Stimulated activated CD4-positive, alpha-beta T cell treated with anti-CD3 and anti-CD28 coated beads, Interleukin-12 subunit alpha, Interleukin-12 subunit beta, amount 100 ng/mL, for 24 hours (primary cell): ENCODE measurements around the gene GYG1.
"Not testable (repeated sequence)": the region's sequence is repeated elsewhere in the genome, so short reads cannot be mapped to it uniquely, and the experiment has no call there.

Source experiments
- DNase-seq, 2 experiments: peaks; one replicate each; pipeline ENCODE4 v3.0.0-alpha.2; 2020; ENCODE audit warnings: low read depth in 2 of 2

GYG1 gene

DNA sequence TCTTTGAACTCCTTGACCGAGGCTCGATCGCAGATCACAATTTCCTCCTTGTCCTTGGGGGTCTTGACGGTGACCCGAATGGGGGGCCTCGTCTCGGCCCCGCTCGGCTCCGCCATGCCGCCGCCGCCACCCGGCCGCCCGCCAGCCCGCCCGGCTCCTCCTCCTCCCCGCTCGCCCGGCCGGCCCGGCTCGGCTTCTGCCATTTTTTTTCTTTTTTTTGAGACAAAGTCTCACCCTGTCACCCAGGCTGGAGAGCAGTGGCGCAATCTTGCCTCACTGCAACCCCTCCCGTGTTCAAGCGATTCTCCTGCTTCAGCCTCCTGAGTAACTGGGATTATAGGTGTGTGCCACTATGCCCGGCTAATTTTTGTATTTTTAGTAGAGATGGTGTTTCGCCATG is 3.8 kb upstream of the GYG1 start:
- not testable (repeated sequence) for DNase-seq

DNA sequence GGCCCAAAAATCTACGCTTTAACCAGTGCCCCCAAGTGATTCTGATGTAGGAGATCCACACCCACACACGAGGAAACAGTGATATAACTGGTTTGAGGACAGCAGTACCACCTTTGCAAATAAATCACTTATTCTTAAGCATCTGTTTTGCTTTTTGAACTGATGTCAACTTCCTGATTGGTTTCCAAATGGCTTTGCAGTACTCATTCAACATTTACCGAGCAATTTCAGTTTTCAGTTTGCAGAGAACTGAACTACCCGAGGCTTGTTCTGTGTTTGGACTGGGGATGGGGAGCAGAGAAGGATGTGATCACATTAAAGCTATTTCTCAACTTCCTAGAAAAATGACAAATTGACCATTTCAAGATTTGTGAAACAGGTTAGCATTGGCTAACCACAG is 1.1 kb upstream of the GYG1 start:
- no peak for DNase-seq

DNA sequence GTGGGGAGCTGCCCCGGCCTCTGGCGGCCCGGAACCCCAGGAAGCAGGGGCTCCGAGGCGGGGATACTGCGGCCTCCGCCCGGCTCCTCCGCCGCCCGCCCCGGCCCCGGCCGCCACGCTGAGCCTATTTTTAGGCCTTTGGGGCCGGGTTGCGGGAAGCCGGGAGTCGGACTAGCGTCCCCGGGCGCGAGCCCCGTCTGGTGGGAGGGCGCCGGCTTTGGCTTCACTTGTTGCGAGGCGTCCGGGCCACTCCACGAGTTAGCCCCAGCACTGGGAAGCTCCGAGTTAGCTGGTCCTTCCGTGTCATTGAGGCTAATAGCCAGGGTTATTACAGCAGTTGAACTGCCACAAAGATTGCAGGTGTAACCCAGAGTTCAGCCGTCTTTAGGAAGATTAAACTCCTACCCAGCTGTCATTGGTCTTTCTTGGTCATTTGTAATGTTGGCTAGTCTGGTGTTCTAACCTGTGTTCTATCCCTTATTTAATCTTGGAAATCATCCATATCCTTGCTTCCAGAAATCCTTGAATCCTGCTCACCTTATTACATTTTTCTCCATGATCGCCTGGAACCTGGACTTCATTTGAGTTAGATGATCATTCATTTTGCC is 791 bp downstream of the GYG1 start:
- DNase-seq: peak; percentile 5 to 19

DNA sequence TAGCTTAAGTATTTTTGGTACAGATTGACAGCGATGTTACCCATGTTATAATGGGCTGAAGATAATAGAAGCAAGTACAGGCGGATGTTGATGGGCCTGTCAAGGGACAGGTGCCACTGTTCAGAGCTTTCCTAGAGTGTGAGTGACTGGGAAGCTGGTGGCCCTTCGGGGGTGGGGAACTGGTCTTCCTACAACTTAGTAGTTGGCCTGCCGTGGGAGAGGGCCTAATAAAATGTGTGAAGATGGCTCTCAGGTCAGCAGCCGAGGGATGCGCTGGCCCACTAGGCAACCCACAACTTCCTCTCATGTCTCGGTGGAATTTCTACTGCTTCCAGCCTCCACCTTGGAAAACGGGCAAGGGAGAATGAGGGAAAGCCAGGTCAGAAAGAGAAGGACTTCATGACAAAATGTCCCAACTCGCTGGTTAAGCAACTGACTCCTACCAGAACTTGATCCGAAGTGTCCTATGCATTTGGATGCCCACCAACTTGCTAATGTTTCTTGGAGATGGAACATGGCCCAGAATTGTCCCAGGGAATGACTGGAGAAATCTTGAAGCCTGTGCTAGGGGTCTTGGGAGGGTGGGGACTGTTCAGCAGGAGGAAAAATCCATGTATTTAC is 1.4 kb downstream of the GYG1 start:
- DNase-seq: no peak

DNA sequence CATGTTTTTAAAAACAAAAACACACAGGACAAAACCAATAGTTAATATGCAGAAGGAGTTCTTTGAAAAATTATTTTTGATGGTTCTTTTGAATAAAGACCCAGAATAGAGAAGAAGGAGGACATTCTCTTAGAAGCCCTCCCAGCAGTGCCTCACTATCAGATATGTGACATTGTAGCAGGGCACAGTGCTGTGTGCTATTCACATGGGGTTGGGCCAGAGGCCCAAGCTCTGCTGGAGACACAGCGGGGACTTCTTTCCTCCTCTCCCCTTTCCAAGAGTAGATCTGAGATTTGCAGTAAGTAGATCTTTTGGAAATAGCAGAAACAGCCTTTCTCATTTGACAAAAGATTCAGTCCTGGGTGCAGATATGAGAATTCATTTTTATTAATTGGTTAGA is 6.3 kb downstream of the GYG1 start:
- DNase-seq: no peak

DNA sequence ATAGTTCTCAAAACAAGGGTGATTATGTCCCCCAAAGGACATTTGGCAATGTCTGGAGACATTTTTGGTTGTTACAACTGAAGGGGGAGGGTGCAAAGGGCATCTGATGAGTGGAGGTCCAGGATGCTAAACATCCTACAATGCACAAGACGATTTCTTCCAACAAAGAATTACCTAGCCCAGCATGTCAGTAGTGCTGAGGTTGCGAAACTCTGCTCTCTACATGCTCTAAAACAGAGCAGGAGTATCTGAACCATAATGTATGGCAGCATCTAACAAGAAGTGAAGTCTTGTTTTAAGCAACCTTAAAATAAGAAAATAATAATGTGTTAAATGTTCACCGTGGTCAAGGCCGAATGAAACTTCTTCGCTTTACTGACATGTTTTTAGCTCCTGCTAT is 7.0 kb downstream of the GYG1 start:
- no peak for DNase-seq

DNA sequence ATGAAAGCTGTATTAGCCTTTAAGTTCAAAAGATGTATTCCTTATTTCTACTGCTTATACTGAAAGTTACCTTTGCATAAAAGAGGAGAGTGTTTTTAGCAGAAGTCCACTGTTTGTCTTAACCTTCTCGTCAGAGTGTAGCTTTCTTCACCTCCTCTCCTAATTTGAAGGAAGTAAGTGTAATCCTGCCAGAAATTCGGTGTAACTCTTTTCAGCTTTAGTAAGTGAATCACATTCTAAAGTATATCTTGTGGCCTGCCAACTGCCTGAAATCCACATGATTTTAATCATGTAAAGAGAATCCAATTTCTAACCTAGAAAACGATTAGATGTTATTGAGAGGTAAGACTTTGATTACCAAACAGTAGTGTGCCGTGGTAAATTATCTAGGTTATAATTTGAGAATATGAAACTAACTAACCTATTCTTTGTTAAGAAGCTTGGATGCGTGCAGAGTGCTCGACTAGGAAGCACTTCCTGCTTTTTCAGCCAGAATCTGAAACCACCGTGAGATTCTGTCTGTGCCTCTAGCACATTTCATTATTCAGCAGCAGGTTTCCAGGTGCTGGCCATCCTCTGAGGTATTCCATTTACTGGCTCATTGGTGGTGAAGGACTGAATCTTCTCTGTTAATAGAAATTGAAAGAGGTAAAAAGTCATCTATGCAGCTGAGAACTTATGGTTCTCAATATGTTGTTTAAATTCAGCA is 7.5 kb downstream of the GYG1 start:
- no peak for DNase-seq

DNA sequence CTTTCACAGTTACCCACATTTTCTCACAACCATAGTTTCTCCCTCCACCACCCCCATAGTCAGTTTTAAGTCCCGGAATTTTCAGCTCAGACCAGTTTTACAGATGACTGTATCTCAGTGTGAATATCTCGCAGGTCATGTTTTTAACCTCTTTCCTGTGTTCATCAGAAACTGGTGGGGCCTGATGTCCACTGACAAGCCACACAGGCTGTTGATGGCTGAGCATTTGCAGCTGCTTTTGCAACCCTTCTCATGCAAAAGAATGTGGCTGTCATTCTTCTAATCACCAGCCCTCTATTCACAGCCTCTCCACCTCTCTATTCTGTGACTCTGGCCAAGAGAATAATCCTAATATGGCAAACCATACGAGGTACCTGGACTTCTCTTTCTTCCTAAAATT is 8.5 kb downstream of the GYG1 start:
- no peak for DNase-seq

DNA sequence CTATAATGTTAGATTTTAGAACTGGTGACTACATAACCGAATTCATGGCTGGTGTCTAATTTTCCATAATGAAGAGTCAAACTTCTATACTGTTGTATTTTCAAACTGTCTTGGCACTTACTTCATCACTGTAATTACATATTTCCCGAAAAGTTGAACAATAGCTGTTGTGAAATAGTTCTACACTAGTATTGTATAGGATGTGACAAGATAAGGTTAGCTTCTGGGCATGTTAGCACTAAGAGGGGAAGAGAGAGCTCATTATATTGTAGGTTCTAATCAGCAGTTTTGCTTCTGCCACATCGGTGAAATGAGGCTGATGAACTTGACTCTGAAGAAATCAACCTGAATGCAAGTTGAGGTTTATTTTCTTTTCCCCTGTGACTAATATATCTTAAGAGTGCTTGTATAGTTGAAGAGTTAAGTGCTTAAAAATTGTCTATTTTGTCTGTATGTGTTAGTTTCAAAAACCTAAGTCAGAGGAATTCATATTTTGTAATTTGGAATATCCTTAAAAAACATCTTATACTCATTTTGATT is 8.9 kb downstream of the GYG1 start:
- DNase-seq: no peak

DNA sequence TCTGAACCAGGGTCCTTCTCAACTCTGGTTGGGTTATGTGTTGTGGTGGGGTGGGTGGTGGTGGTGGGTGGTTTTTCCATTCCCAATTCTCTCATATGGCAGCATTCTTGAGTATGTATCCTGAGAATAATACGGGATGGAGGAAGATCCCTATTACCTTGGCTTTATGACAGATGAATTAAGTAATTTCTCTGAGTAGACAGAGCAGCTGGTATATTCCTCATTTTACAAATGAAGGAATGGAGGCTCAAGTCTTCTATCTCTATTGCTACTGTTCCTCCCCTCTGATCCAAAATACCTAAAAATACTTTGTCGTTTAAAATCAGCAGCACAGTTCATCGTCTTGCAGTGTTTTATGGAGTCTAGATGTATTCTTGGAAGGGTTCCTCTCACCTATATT is 10.4 kb downstream of the GYG1 start:
- DNase-seq: no peak

DNA sequence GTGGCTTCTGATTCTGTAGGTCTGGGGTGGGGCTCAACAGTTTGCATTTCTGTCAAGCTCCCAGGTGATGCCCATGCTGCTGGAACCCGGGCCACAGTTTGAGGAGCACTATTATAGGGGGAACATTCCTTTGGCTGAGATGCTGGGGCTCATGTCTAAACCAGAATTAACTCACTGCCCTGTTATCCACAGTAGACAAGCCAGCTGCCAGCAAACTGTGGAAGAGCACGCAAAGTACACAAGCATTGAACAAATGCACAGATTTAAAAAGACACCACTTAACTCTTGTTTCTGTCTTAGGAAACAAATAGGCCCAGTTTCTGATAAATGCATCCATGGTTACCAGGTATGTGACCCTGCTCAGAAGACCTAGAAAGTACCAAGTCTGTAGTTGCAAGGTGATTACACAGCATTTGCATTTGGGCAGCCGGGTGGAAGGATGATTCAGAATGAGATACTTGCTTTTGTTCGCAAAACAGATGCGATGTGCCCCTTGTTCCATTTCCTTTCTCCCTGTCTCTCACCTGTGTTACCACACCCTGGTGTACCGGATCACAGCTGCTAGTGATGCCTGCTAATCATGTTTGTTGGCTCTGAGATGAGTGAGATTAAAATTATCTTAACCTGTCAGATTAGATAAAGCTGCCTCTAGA is 12.4 kb downstream of the GYG1 start:
- no peak for DNase-seq

DNA sequence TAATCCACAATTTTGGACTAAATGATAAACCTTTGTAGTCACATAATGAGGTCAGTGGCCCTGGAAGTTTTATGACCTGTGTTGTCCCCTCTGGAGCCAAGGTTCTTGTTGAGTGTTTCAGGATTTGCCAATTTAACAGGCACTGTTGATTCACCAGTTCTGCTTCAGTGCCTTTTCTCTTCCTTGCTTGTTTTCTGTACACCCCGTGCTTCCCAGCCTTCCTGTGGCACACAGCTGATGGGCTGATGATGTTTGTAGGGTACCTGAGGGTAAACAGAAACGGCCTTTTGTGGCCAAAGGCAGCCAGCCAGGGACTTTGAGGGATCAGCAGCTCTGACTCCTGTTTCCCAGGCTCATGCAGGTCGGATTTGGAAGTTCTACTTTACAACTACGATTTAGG is 13.3 kb downstream of the GYG1 start:
- no peak for DNase-seq

DNA sequence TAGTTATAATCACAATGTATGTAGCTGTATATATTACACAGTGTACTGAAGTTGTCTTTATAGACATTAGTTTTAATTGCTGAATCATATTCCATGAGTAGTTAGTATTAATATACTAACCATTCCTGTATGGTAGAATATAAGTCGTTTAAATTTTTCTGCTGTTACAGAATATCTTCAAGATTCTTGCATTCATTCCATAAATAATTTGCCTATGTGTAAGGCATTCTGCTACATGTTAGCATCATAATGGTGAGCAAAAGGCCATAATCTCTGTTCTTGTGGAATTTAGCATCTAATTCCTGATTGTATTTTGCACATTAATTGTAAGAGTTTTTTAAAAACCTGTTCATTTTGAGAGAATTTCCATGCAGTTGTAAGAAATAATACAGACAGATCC is 14.1 kb downstream of the GYG1 start:
- no peak for DNase-seq

DNA sequence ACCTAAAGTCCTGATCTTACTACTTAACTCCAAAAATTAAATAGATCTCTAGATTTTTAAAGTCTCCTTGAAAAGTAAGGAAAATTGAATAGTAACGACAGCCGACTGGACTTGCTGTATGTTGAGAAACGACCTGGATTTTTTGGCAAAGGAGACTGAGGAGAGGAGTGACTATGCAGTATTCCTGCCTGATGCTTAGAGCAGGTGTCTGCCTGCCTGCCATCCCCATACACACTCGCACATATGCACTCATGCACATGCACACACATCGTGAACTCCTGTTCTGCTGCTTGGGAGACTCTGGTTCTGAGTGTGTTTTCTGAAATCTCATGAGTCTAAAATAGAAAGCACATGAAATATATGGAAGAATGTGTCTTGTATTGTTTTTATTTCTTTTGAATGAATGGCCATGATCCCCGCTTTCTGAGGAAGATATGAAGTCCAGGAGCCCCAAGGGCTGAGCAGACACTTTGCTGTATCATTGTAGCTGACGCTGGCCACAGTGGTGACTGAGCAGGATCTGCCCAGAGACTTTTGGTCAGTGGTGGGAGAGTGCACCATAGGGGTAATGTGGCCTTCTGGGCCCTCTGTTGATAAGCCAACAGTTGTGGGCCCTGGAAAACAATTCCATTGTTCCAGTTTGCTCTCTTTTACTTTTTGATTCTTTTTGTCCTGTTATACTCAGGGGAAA is 16.4 kb downstream of the GYG1 start:
- DNase-seq: no peak

DNA sequence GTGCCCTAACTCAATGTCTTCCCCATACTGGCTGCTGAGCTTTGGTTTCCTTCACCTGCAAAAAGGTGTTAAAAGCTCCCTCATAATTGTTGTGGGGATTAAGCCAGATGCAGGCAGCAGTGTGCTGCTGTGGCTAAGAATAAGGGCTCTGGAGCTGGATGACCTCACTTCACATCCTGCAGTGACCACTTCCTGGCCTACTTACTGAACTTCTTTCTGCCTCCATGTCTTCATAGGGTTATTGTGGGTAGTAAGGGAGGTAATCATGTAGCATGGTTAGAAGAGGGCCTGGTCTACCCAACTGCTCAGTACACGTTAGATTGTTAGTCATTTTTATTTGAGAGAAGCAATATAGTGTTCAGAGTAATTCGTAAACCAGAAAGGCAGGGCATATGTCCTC is 18.4 kb downstream of the GYG1 start:
- no peak for DNase-seq

DNA sequence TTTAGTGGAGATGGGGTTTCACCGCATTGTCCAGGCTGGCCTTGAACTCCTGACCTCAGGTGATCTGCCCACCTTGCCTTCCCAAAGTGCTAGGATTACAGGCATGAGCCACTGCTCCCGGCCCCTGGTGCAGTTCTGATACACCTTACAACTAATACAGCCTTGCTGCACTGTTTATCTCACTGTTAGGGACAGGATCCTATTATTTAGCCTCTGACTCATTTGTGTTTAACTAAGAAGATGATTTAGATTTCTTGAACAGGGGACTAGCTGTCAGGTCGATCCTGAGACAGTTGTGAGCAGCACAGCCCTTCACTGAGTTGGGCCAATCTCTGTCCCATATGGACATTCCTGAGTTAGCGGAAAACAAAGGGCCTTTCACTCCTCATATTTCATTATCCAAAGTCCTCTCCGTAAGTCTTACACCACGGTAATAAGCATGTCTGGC is 19.2 kb downstream of the GYG1 start:
- no peak for DNase-seq

DNA sequence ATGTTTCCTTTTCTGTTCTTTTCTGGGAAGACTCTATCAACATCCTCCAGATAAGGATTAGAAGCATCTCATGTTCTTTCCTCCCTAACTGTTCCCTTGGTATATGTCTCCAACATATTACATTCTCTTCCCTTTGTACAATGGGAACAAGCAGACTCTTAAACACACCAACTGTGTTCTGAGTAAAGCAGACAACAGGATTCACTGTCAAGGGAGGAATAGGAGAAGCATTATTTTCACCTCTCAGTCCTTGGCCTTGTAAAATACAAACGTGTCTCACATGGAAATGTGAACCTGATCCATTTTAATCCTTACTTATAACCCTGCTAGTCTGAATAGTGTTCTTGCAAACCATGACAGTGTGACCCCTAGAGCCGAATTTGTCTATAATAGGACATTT is 19.6 kb downstream of the GYG1 start:
- no peak for DNase-seq

DNA sequence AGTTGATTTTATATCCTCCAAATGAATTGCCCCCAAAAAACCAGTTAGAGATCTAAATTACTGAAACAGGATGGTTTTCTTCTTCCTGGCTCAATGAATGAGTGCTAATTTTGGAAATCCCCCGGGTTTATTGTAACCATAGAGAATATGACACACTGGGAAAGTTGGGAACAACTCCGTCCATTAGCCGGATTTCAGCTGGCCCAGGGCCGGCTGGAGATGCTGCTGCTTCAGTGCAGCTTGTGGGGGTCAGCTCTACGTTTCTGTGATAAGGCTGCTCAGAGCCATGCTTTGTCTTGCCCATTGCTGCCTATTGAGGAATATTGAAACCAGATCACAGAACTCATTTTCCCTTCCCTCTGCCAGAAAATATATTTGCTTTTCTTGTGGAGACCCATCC is 20.3 kb downstream of the GYG1 start:
- no peak for DNase-seq

DNA sequence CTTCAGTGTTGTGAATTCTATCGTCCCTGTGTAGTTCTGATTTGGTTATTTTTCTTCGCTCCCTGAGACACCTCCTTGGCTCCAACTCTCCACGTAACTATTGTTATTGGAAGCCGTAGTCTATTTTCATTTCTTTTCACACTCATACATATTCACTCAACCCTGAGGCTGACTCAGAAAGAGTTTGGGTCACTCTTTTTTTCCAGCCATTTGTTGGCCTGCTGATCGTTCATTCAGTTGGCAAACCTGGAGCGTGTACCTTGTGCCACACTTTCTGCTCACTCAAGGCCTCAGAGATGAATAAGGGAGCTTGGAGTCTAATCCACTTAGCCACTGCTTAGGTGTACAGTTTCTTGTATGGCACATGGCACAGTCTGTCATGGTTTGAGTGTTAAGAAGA is 22.4 kb downstream of the GYG1 start:
- no peak for DNase-seq

DNA sequence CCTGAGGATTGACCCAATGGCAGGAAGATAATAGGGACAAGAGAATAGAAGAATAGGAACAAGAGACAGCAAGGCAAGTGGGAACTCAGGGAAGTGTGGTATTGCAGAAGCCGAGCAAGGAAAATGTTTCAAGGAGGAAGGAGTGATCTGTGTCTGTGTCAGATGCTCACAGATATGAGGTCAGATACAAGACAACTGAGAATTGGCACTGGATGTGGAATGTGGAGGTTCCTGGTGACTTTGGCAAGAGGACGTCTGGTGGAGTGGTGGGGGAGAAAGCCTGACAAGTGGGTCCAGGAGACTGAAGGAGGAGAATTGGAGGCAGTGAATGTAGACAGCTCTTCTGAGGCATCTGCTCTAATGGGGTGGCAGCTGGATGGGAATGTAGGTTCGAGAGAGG is 24.1 kb downstream of the GYG1 start:
- DNase-seq: no peak

DNA sequence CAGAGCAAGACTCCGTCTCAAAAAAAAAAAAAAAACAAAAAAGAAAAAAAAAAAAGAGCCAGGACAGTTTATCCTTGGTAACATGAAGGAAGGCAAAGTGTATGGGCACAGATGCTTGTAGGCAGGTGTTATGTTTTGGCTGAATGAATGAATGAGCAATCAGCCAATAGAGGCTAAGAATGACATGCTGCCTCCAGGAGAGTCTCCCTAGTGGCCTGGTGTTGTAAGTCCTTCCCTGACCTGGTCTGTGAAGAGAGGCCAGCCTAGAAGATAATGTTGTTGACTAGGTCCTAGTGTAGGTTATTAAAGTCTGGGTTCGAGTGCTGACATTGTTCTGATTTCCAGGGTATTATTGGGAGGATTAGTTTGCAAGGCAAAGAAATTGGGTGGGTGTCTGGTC is 24.9 kb downstream of the GYG1 start:
- no peak for DNase-seq
